NCI-H526 treated with DMSO at 0.1 percent for 48 hours (cell line): Measurements from ENCODE around the gene FAM177A1.
A peak's percentile ranks its signal among the peaks of the same experiment; 100 is the strongest.
"Not testable (repeated sequence)": the region's sequence is repeated elsewhere in the genome, so short reads cannot be mapped to it uniquely, and the experiment has no call there.

Experiments
- DNase-seq: peaks from one replicate; lab custom pipeline; 2025; lab: John Stamatoyannopoulos, UW

Gene FAM177A1

GRCh38 chr14:35046048-35046750, at the start of gene FAM177A1:
Gene FAM177A1 (plus strand): TSS chr14:35046272. CDS start chr14:35046464, 192 bp downstream.
- peak; percentile 97 for DNase-seq

GRCh38 chr14:34997762-34998161, 48.3 kb upstream of the FAM177A1 start:
- DNase-seq = no peak

GRCh38 chr14:34999500-34999899, 46.6 kb upstream of the FAM177A1 start:
- DNase-seq = no peak

GRCh38 chr14:35001621-35002020, 44.5 kb upstream of the FAM177A1 start:
- no peak for DNase-seq

- DNase-seq = no peak
Measured at GRCh38 chr14:35004839-35005238, 41.2 kb upstream of the FAM177A1 start.

GRCh38 chr14:35016568-35016967, 29.5 kb upstream of the FAM177A1 start:
- no peak for DNase-seq

- no peak for DNase-seq
Measured at GRCh38 chr14:35020713-35021112, 25.4 kb upstream of the FAM177A1 start.

- no peak for DNase-seq
Measured at GRCh38 chr14:35028435-35028834, 17.6 kb upstream of the FAM177A1 start.

GRCh38 chr14:35032562-35032961, 13.5 kb upstream of the FAM177A1 start:
- no peak for DNase-seq

- no peak for DNase-seq
Measured at GRCh38 chr14:35034440-35034833, 11.6 kb upstream of the FAM177A1 start.

GRCh38 chr14:35034944-35035554, 11.0 kb upstream of the FAM177A1 start:
- not testable (repeated sequence) for DNase-seq

- not testable (repeated sequence) for DNase-seq
Measured at GRCh38 chr14:35038312-35038711, 7.8 kb upstream of the FAM177A1 start.

GRCh38 chr14:35042632-35043031, 3.4 kb upstream of the FAM177A1 start:
- DNase-seq = no peak

- DNase-seq = no peak
Measured at GRCh38 chr14:35043046-35043445, 3.0 kb upstream of the FAM177A1 start.

GRCh38 chr14:35044939-35045797, 904 bp upstream of the FAM177A1 start:
- no peak for DNase-seq

GRCh38 chr14:35045798-35046047, 349 bp upstream of the FAM177A1 start:
- no peak for DNase-seq

- no peak for DNase-seq
Measured at GRCh38 chr14:35046751-35047536, 872 bp downstream of the FAM177A1 start.

- DNase-seq = no peak
Measured at GRCh38 chr14:35047976-35048513, 2.0 kb downstream of the FAM177A1 start.

GRCh38 chr14:35050652-35051051, 4.6 kb downstream of the FAM177A1 start:
- DNase-seq = no peak

GRCh38 chr14:35051796-35052195, 5.7 kb downstream of the FAM177A1 start:
- DNase-seq = no peak

- no peak for DNase-seq
Measured at GRCh38 chr14:35052637-35053036, 6.6 kb downstream of the FAM177A1 start.
